Femur (tissue), 1 donor: ENCODE results near the gene DUOXA1.
A peak's percentile ranks its signal among the peaks of the same experiment; 100 is the strongest.

Source experiments
- DNase-seq: peaks from one replicate; pipeline ENCODE4 v3.0.0-alpha.2; 2017

Gene DUOXA1

GRCh38 chr15:45129651-45130129 is at the start of gene DUOXA1, which contains the start of gene DUOX1:
DUOXA1 (minus strand) TSS chr15:45129879; CDS start chr15:45123014, 6,865 bp downstream.
DUOX1 (plus strand) TSS chr15:45129994; CDS start chr15:45131967, 1,973 bp downstream.
- DNase-seq: no peak

- DNase-seq: no peak
These were observed 47.6 kb upstream of the DUOXA1 start for GRCh38 chr15:45177285-45177684.

GRCh38 chr15:45174577-45174976 is 44.9 kb upstream of the DUOXA1 start:
- DNase-seq: no peak

GRCh38 chr15:45174069-45174468 is 44.4 kb upstream of the DUOXA1 start:
- DNase-seq: no peak

- DNase-seq: no peak
These were observed 42.2 kb upstream of the DUOXA1 start for GRCh38 chr15:45171912-45172311.

GRCh38 chr15:45169608-45170480 is 40.2 kb upstream of the DUOXA1 start:
- DNase-seq: no peak

- no peak for DNase-seq
These were observed 39.3 kb upstream of the DUOXA1 start for GRCh38 chr15:45168751-45169551.

GRCh38 chr15:45168286-45168685 is 38.6 kb upstream of the DUOXA1 start:
- DNase-seq: no peak

GRCh38 chr15:45167631-45168205 is 38.0 kb upstream of the DUOXA1 start:
- DNase-seq: no peak

GRCh38 chr15:45166834-45167630 is 37.4 kb upstream of the DUOXA1 start:
- peak; percentile 91 for DNase-seq

- no peak for DNase-seq
These were observed 35.9 kb upstream of the DUOXA1 start for GRCh38 chr15:45165536-45165935.

- no peak for DNase-seq
These were observed 35.2 kb upstream of the DUOXA1 start for GRCh38 chr15:45164914-45165313.

GRCh38 chr15:45163508-45163856 is 33.8 kb upstream of the DUOXA1 start:
- DNase-seq: no peak

- DNase-seq: peak; percentile 87
These were observed 33.3 kb upstream of the DUOXA1 start for GRCh38 chr15:45162771-45163507.

- DNase-seq: no peak
These were observed 32.0 kb upstream of the DUOXA1 start for GRCh38 chr15:45161666-45162065.

GRCh38 chr15:45157974-45158373 is 28.3 kb upstream of the DUOXA1 start:
- no peak for DNase-seq

GRCh38 chr15:45156744-45157455 is 27.2 kb upstream of the DUOXA1 start:
- no peak for DNase-seq

GRCh38 chr15:45155739-45156138 is 26.1 kb upstream of the DUOXA1 start:
- DNase-seq: no peak

GRCh38 chr15:45151998-45152828 is 22.5 kb upstream of the DUOXA1 start:
- DNase-seq: no peak

- no peak for DNase-seq
These were observed 21.3 kb upstream of the DUOXA1 start for GRCh38 chr15:45150997-45151396.
